Fibroblast of villous mesenchyme (primary cell): ENCODE measurements around the gene PARL. TPM values are rescaled to one million over a fixed set of nuclear protein-coding genes. Genes with fewer than 3 reads are reported as not detected.

Experiments used
- DNase-seq: peaks from one replicate; pipeline ENCODE4 v3.0.0-alpha.2; 2010; ENCODE audit warnings: low read depth
- H3K4me3 ChIP-seq: 2 replicates; pipeline ENCODE4 v1.5.1; 2011; ENCODE audit warnings: low read depth, mild to moderate bottlenecking, low read length
- CTCF ChIP-seq: IDR thresholded peaks from 2 replicates; pipeline ENCODE4 v1.5.1; 2012; ENCODE audit warnings: low read depth, mild to moderate bottlenecking, low read length; ENCODE audit not compliant: insufficient read depth
- total RNA-seq: library from RNA; depleted of rRNA; stranded (reverse); fragments of >200 nt; gene quantifications from 2 replicates; pipeline ENCODE4 v1.2.3, GENCODE V29; 2012

PARL gene
- total RNA-seq, 1 donor: 31.5 TPM

- DNase-seq: no peak
- TF ChIP-seq CTCF: no peak
- H3K4me3 ChIP-seq: no peak overlapping the region
Observed at GRCh38 chr3:183829466-183829865, 55.2 kb downstream of the PARL start.

GRCh38 chr3:183828538-183828870, 56.2 kb downstream of the PARL start:
- TF ChIP-seq CTCF: no peak
- no peak for DNase-seq
- no peak overlapping the region for H3K4me3 ChIP-seq

- no peak for TF ChIP-seq CTCF
- H3K4me3 ChIP-seq: no peak overlapping the region
- DNase-seq: no peak
Observed at GRCh38 chr3:183827809-183828537, 56.7 kb downstream of the PARL start.

- no peak for DNase-seq
- no peak for TF ChIP-seq CTCF
- H3K4me3 ChIP-seq: no peak overlapping the region
Observed at GRCh38 chr3:183826448-183827250, 58.0 kb downstream of the PARL start.

GRCh38 chr3:183825456-183826161, 59.1 kb downstream of the PARL start, which contains the start of gene MAP6D1:
MAP6D1 (minus strand) TSS chr3:183825577; CDS start chr3:183825547, 30 bp downstream.
- peak; percentile 47 for TF ChIP-seq CTCF
- H3K4me3 ChIP-seq: peak within 1 kb of the TSS; percentile 72
- DNase-seq: peak; percentile 58

- H3K4me3 ChIP-seq: peak overlapping the region; percentile 72
- peak; percentile 16 for DNase-seq
- no peak for TF ChIP-seq CTCF
Observed at GRCh38 chr3:183824761-183825455, 59.8 kb downstream of the PARL start.
